ENCODE results near the gene FMO2. TPM values are rescaled to one million over a fixed set of nuclear protein-coding genes. Genes with fewer than 3 reads are reported as not detected.

FMO2 gene
- total RNA-seq (100 to 1,000 TPM in 1 of 2 donors, 10 to 100 TPM in 1; 44.8 to 165 TPM), polyA plus RNA-seq (10 to 100 TPM in 1 of 2 donors, 1 to 10 TPM in 1; 5.2 to 78.2 TPM)
- long read RNA-seq, donor 1, partial matches to known transcripts: 12 of 13 reads
- long read RNA-seq, donor 1, other reads (novel, unspliced or antisense): 0 of 13 reads
- long read RNA-seq, donor 2: 0 reads
- long read RNA-seq, donor 3, partial matches to known transcripts: 0 of 3 reads
- long read RNA-seq, donor 3, other reads (novel, unspliced or antisense): 0 of 3 reads
- long read RNA-seq, donor 4: 0 reads
- long read RNA-seq, donor 5, partial matches to known transcripts: 0 of 8 reads
- long read RNA-seq, donor 5, other reads (novel, unspliced or antisense): 6 of 8 reads

GRCh38 chr1:171185091-171185490 is at the start of gene FMO2:
Gene FMO2, plus strand, starts transcription at chr1:171185300. Its CDS starts 414 bp downstream, at chr1:171185714.
- WGBS, 2 donors: 53 to 64% methylated on average over 6 of the region's 6 CpGs
- no peaks in the 10 kb centered on the region for H3K36me3 ChIP-seq (ENCODE audit: control insufficient read depth in 4 of 4, insufficient read depth in 4 of 4, low read length in 4 of 4)
- H3K9me3 ChIP-seq (ENCODE audit: control insufficient read depth in 4 of 4, insufficient read depth in 3 of 4, low read length in 3 of 4): no peaks in the 10 kb centered on the region
- peaks cover 0 to 41% (median 0%) of the 10 kb centered on the region in 5 donors for H3K4me1 ChIP-seq (ENCODE audit: control insufficient read depth in 5 of 5, insufficient read depth in 5 of 5, low read length in 5 of 5)
- peak; percentile 49 to 82 (median 79) for DNase-seq
- peak within 1 kb of the TSS; percentile 45 for H3K4me3 ChIP-seq
- H3K27ac ChIP-seq (ENCODE audit: low read depth in 1 of 2, low read length in 1 of 2): peak within 1 kb of the TSS; percentile 61 to 67
- no peaks in the 10 kb centered on the region for H3K27me3 ChIP-seq (ENCODE audit: control insufficient read depth in 3 of 3, insufficient read depth in 3 of 3, low read length in 2 of 3)
- no peak for ATAC-seq (ENCODE audit: insufficient read depth, low FRiP score)
- no peak for TF ChIP-seq CTCF (IDR thresholded peaks at IDR 0.05; ENCODE audit: control extremely low read depth, extremely low read depth)
- H3K9ac ChIP-seq (ENCODE audit: insufficient read depth in 1 of 2, low read length in 2 of 2): peak within 1 kb of the TSS in 1 of 2 donors; percentile 90

- TF ChIP-seq CTCF (IDR thresholded peaks at IDR 0.05; ENCODE audit: control extremely low read depth, extremely low read depth): no peak
- Histone ChIP-seq H3K9ac (ENCODE audit: insufficient read depth in 1 of 2, low read length in 2 of 2) (no peak overlapping the region), H3K4me3 (no peak overlapping the region), H3K27me3 (ENCODE audit: control insufficient read depth in 3 of 3, insufficient read depth in 3 of 3, low read length in 2 of 3) (no peaks in the 10 kb centered on the region), H3K9me3 (ENCODE audit: control insufficient read depth in 4 of 4, insufficient read depth in 3 of 4, low read length in 3 of 4) (no peaks in the 10 kb centered on the region), H3K4me1 (ENCODE audit: control insufficient read depth in 5 of 5, insufficient read depth in 5 of 5, low read length in 5 of 5) (peaks cover 3 to 47% (median 32%) of the 10 kb centered on the region in 5 donors), H3K27ac (ENCODE audit: low read depth in 1 of 2, low read length in 1 of 2) (peak overlapping the region in 1 of 2 donors; percentile 9), H3K36me3 (ENCODE audit: control insufficient read depth in 4 of 4, insufficient read depth in 4 of 4, low read length in 4 of 4) (no peaks in the 10 kb centered on the region)
- ATAC-seq (ENCODE audit: insufficient read depth, low FRiP score) (no peak), DNase-seq (no peak)
- 62 to 64% methylated on average over 2 of the region's 2 CpGs for WGBS, 2 donors
These were observed 47.5 kb upstream of the FMO2 start for GRCh38 chr1:171137580-171137979.

- peak in 2 of 3 donors; percentile 80 to 92 for DNase-seq
- Histone ChIP-seq H3K27ac (ENCODE audit: low read depth in 1 of 2, low read length in 1 of 2) (no peak overlapping the region), H3K27me3 (ENCODE audit: control insufficient read depth in 3 of 3, insufficient read depth in 3 of 3, low read length in 2 of 3) (no peaks in the 10 kb centered on the region), H3K36me3 (ENCODE audit: control insufficient read depth in 4 of 4, insufficient read depth in 4 of 4, low read length in 4 of 4) (no peaks in the 10 kb centered on the region), H3K4me1 (ENCODE audit: control insufficient read depth in 5 of 5, insufficient read depth in 5 of 5, low read length in 5 of 5) (peaks cover 3 to 61% (median 44%) of the 10 kb centered on the region in 5 donors), H3K4me3 (no peak overlapping the region), H3K9me3 (ENCODE audit: control insufficient read depth in 4 of 4, insufficient read depth in 3 of 4, low read length in 3 of 4) (no peaks in the 10 kb centered on the region), H3K9ac (ENCODE audit: insufficient read depth in 1 of 2, low read length in 2 of 2) (no peak overlapping the region)
- WGBS, 2 donors: 56 to 75% methylated on average over 2 of the region's 2 CpGs
- no peak for TF ChIP-seq CTCF (IDR thresholded peaks at IDR 0.05; ENCODE audit: control extremely low read depth, extremely low read depth)
- no peak for ATAC-seq (ENCODE audit: insufficient read depth, low FRiP score)
These were observed 46.1 kb upstream of the FMO2 start for GRCh38 chr1:171138980-171139379.
